Retinal pigment epithelial cell (primary cell): ENCODE measurements around the gene LDLRAD2.

Source experiments
- DNase-seq: peaks from one replicate; pipeline ENCODE4 v3.0.0-alpha.2; 2010; ENCODE audit warnings: low read depth
- H3K4me3 ChIP-seq: 2 replicates; pipeline ENCODE4 v1.5.1; 2011; ENCODE audit warnings: mild to moderate bottlenecking, low read length, control low read depth, moderate library complexity
- CTCF ChIP-seq: conservative IDR thresholded peaks from 2 replicates; pipeline ENCODE4 v1.5.1; 2011; ENCODE audit warnings: low read depth, low read length, control low read depth, inconsistent platforms

LDLRAD2 gene

GRCh38 chr1:21839337-21840037 is 27.4 kb downstream of the LDLRAD2 start:
- TF ChIP-seq CTCF: no peak
- DNase-seq: no peak

GRCh38 chr1:21840981-21841380 is 28.9 kb downstream of the LDLRAD2 start:
- H3K4me3 ChIP-seq: no peak overlapping the region
- no peak for TF ChIP-seq CTCF
- DNase-seq: no peak

More at GRCh38 chr1:21839337-21840037, 27.4 kb downstream of the LDLRAD2 start:
- no peak overlapping the region for H3K4me3 ChIP-seq

- DNase-seq: no peak
- H3K4me3 ChIP-seq: no peak overlapping the region
- no peak for TF ChIP-seq CTCF
These were observed 29.9 kb downstream of the LDLRAD2 start for GRCh38 chr1:21841852-21842466.

GRCh38 chr1:21842606-21843162 is 30.6 kb downstream of the LDLRAD2 start:
- no peak for TF ChIP-seq CTCF
- no peak overlapping the region for H3K4me3 ChIP-seq
- DNase-seq: no peak

- no peak for TF ChIP-seq CTCF
- DNase-seq: no peak
- no peak overlapping the region for H3K4me3 ChIP-seq
These were observed 31.1 kb downstream of the LDLRAD2 start for GRCh38 chr1:21843208-21843607.

GRCh38 chr1:21843996-21844395 is 31.9 kb downstream of the LDLRAD2 start:
- H3K4me3 ChIP-seq: no peak overlapping the region
- TF ChIP-seq CTCF: no peak
- no peak for DNase-seq
